ENCODE measurements around the gene NXPE3.
A peak's percentile ranks its signal among the peaks of the same experiment; 100 is the strongest.

NXPE3 gene

GRCh38 chr3:101803173-101803782 lies 24.3 kb downstream of the NXPE3 start:
- H3K4me3 ChIP-seq (ENCODE audit: low read depth, low read length): no peak overlapping the region
- DNase-seq (ENCODE audit: low read depth, low spot score): no peak
- ChIA-PET POLR2A (no interaction called here), CTCF (interaction anchor here (0.6 to 27.9 kb wide), 59 partner anchors 9 to 740 kb away, joined by 3 to 1077 read pairs (median 4); partner anchors contain the start of genes CEP97 and NXPE3)
- peak; percentile 75 for TF ChIP-seq CTCF (IDR thresholded peaks at IDR 0.05; ENCODE audit: insufficient read depth, low read length, missing control alignments)

- POLR2A ChIA-PET: interaction anchor here (1.1 kb wide), 1 partner anchor 45 kb away, joined by 3 read pairs; the partner anchor contains the start of gene NFKBIZ
- CTCF ChIA-PET: interaction anchor here (0.9 to 27.9 kb wide), 12 partner anchors 8 to 740 kb away, joined by 3 to 1077 read pairs (median 16); no protein-coding TSS in a partner anchor
- H3K4me3 ChIP-seq (ENCODE audit: low read depth, low read length): no peak overlapping the region
- DNase-seq (ENCODE audit: low read depth, low spot score): no peak
- TF ChIP-seq CTCF (IDR thresholded peaks at IDR 0.05; ENCODE audit: insufficient read depth, low read length, missing control alignments): no peak
Measured at GRCh38 chr3:101803939-101804338, 24.9 kb downstream of the NXPE3 start.

- CTCF ChIA-PET: interaction anchor here (1.0 to 27.9 kb wide), 8 partner anchors 6 to 723 kb away, joined by 3 to 1077 read pairs (median 4); no protein-coding TSS in a partner anchor
- no peak for TF ChIP-seq CTCF (IDR thresholded peaks at IDR 0.05; ENCODE audit: insufficient read depth, low read length, missing control alignments)
- POLR2A ChIA-PET: no interaction called here
Measured at GRCh38 chr3:101806491-101806890, 27.5 kb downstream of the NXPE3 start.

GRCh38 chr3:101807888-101808287 lies 28.9 kb downstream of the NXPE3 start:
- CTCF ChIA-PET: interaction anchor here (1.2 to 27.9 kb wide), 15 partner anchors 9 to 722 kb away, joined by 3 to 1077 read pairs (median 4); no protein-coding TSS in a partner anchor
- no peak overlapping the region for H3K4me3 ChIP-seq (ENCODE audit: low read depth, low read length)
- DNase-seq (ENCODE audit: low read depth, low spot score): no peak
- TF ChIP-seq CTCF (IDR thresholded peaks at IDR 0.05; ENCODE audit: insufficient read depth, low read length, missing control alignments): no peak
- POLR2A ChIA-PET: interaction anchor here (2.5 kb wide), 1 partner anchor 41 kb away, joined by 11 read pairs; the partner anchor contains the start of gene NFKBIZ

More at GRCh38 chr3:101806491-101806890, 27.5 kb downstream of the NXPE3 start:
- DNase-seq (ENCODE audit: low read depth, low spot score): no peak
- no peak overlapping the region for H3K4me3 ChIP-seq (ENCODE audit: low read depth, low read length)

GRCh38 chr3:101809178-101810021 lies 30.4 kb downstream of the NXPE3 start:
- DNase-seq (ENCODE audit: low read depth, low spot score): no peak
- POLR2A ChIA-PET: interaction anchor here (2.5 kb wide), 1 partner anchor 40 kb away, joined by 11 read pairs; the partner anchor contains the start of gene NFKBIZ
- CTCF ChIA-PET: interaction anchor here (0.7 to 27.9 kb wide), 20 partner anchors 6 to 728 kb away, joined by 3 to 1077 read pairs (median 4); no protein-coding TSS in a partner anchor
- H3K4me3 ChIP-seq (ENCODE audit: low read depth, low read length): no peak overlapping the region
- TF ChIP-seq CTCF (IDR thresholded peaks at IDR 0.05; ENCODE audit: insufficient read depth, low read length, missing control alignments): peak; percentile 48
